Islet precursor cell (in vitro differentiated cells): ENCODE measurements around the gene SRRT.
"Not testable (repeated sequence)": the region's sequence is repeated elsewhere in the genome, so short reads cannot be mapped to it uniquely, and the experiment has no call there.

Experiments
- DNase-seq: peaks from one replicate; pipeline ENCODE4 v3.0.0-alpha.2; 2018

SRRT gene

GRCh38 chr7:100895956-100896731, 21.2 kb downstream of the SRRT start:
- peak; percentile 88 for DNase-seq

GRCh38 chr7:100896732-100897608, 22.1 kb downstream of the SRRT start:
- no peak for DNase-seq

- no peak for DNase-seq
These were observed 23.0 kb downstream of the SRRT start for GRCh38 chr7:100897772-100898454.

- no peak for DNase-seq
These were observed 24.5 kb downstream of the SRRT start for GRCh38 chr7:100899432-100899831.

GRCh38 chr7:100900978-100901377, 26.1 kb downstream of the SRRT start:
- no peak for DNase-seq

- DNase-seq: no peak
These were observed 27.0 kb downstream of the SRRT start for GRCh38 chr7:100901921-100902332.

GRCh38 chr7:100902638-100903037, 27.7 kb downstream of the SRRT start:
- DNase-seq: no peak

- no peak for DNase-seq
These were observed 33.6 kb downstream of the SRRT start for GRCh38 chr7:100908512-100908911.

GRCh38 chr7:100910443-100910842, 35.5 kb downstream of the SRRT start:
- not testable (repeated sequence) for DNase-seq

GRCh38 chr7:100911484-100911883, 36.6 kb downstream of the SRRT start:
- DNase-seq: no peak

GRCh38 chr7:100914208-100914878, 39.4 kb downstream of the SRRT start:
- no peak for DNase-seq

GRCh38 chr7:100914879-100915447, 40.1 kb downstream of the SRRT start:
- DNase-seq: no peak

- DNase-seq: not testable (repeated sequence)
These were observed 44.4 kb downstream of the SRRT start for GRCh38 chr7:100919335-100919734.

- not testable (repeated sequence) for DNase-seq
These were observed 45.0 kb downstream of the SRRT start for GRCh38 chr7:100919779-100920437.

GRCh38 chr7:100921039-100921438, 46.1 kb downstream of the SRRT start:
- DNase-seq: no peak

GRCh38 chr7:100923616-100924015, 48.7 kb downstream of the SRRT start:
- not testable (repeated sequence) for DNase-seq

GRCh38 chr7:100929808-100930174, 54.9 kb downstream of the SRRT start:
- DNase-seq: no peak

- DNase-seq: no peak
These were observed 58.8 kb downstream of the SRRT start for GRCh38 chr7:100933734-100934133.

GRCh38 chr7:100935381-100935780, 60.5 kb downstream of the SRRT start:
- not testable (repeated sequence) for DNase-seq

GRCh38 chr7:100936167-100936566, 61.3 kb downstream of the SRRT start:
- not testable (repeated sequence) for DNase-seq
